WTC11 (cell line): ENCODE measurements around the gene PDLIM7. TPM values are rescaled to one million over a fixed set of nuclear protein-coding genes. Genes with fewer than 3 reads are reported as not detected.

Experiments used
- ATAC-seq: fragments of 200-7000 bp; cut with Tn5 transposase; 2 replicates; pipeline ENCODE4 v1.10.0; 2021; ENCODE audit warnings: mild to moderate bottlenecking, moderate library complexity
- CTCF ChIA-PET: fragments of 300-600 bp; sonication (Branson Sonifier 250); formaldehyde crosslinking; loops from one replicate; lab custom pipeline; 2021; ENCODE audit warnings: antibody characterized with exemption; lab: Charles Lee
- POLR2A ChIA-PET: fragments of 350-600 bp; sonication (Branson Sonifier 250); formaldehyde crosslinking; loops from one replicate; lab custom pipeline; 2021; ENCODE audit warnings: antibody characterized with exemption; lab: Charles Lee
- DNase-seq: peaks from one replicate; pipeline ENCODE4 v3.0.0; 2021; ENCODE audit warnings: low spot score
- H3K27ac Mint-ChIP-seq: 2 replicates; pipeline ENCODE4 v1.8.0; 2021; ENCODE audit warnings: mixed read lengths
- H3K27me3 Mint-ChIP-seq: 2 replicates; pipeline ENCODE4 v1.8.0; 2021; ENCODE audit warnings: low read depth, mild to moderate bottlenecking, moderate library complexity, mixed read lengths
- H3K36me3 Mint-ChIP-seq: 2 replicates; pipeline ENCODE4 v1.8.0; 2021; ENCODE audit warnings: mixed read lengths
- H3K4me1 Mint-ChIP-seq: 2 replicates; pipeline ENCODE4 v1.8.0; 2022; ENCODE audit warnings: mixed read lengths
- H3K4me3 Mint-ChIP-seq: 2 replicates; pipeline ENCODE4 v1.8.0; 2021; ENCODE audit warnings: mild to moderate bottlenecking, moderate library complexity, mixed read lengths
- H3K9me3 Mint-ChIP-seq: 2 replicates; pipeline ENCODE4 v1.8.0; 2021; ENCODE audit warnings: mixed read lengths
- EMX1 ChIP-seq: fragments of 250-450 bp; sonication (Bioruptor Pico); IDR thresholded peaks from 2 replicates; pipeline ENCODE4 v1.8.0; 2021; ENCODE audit warnings: mild to moderate bottlenecking
- ERG ChIP-seq: fragments of 250-450 bp; sonication (Bioruptor Pico); IDR thresholded peaks from 2 replicates; pipeline ENCODE4 v1.8.0; 2021; ENCODE audit warnings: mild to moderate bottlenecking
- FOXP1 ChIP-seq: sonication (generic); formaldehyde crosslinking; IDR thresholded peaks from 2 replicates; pipeline ENCODE4 v1.8.0; 2022; ENCODE audit warnings: missing genetic modification reagents, mild to moderate bottlenecking, moderate library complexity, borderline replicate concordance
- MAX ChIP-seq: sonication (generic); formaldehyde crosslinking; IDR thresholded peaks from 2 replicates; pipeline ENCODE4 v1.8.0; 2022; ENCODE audit warnings: mild to moderate bottlenecking, missing genetic modification reagents
- MYBL2 ChIP-seq: sonication (generic); formaldehyde crosslinking; IDR thresholded peaks from 2 replicates; pipeline ENCODE4 v1.8.1; 2023; ENCODE audit warnings: mild to moderate bottlenecking, moderate library complexity, missing genetic modification reagents
- NFATC4 ChIP-seq: fragments of 250-450 bp; sonication (Bioruptor Pico); IDR thresholded peaks from 2 replicates; pipeline ENCODE4 v1.9.0; 2021; ENCODE audit warnings: mild to moderate bottlenecking
- NR2C2 ChIP-seq: sonication (generic); formaldehyde crosslinking; IDR thresholded peaks from 2 replicates; pipeline ENCODE4 v1.8.0; 2022; ENCODE audit warnings: mild to moderate bottlenecking, missing genetic modification reagents
- TEAD1 ChIP-seq: sonication (generic); formaldehyde crosslinking; IDR thresholded peaks from 2 replicates; pipeline ENCODE4 v1.8.0; 2022; ENCODE audit warnings: mild to moderate bottlenecking, missing genetic modification reagents
- ZMAT4 ChIP-seq: fragments of 250-450 bp; sonication (Bioruptor Pico); IDR thresholded peaks from 2 replicates; pipeline ENCODE4 v1.9.0; 2021; ENCODE audit warnings: mild to moderate bottlenecking
- ZNF416 ChIP-seq: fragments of 250-450 bp; sonication (Bioruptor Pico); IDR thresholded peaks from 2 replicates; pipeline ENCODE4 v1.9.0; 2021; ENCODE audit warnings: mild to moderate bottlenecking, inconsistent platforms
- ZNF423 ChIP-seq: fragments of 250-450 bp; sonication (Bioruptor Pico); IDR thresholded peaks from 2 replicates; pipeline ENCODE4 v2.1.2; 2022; ENCODE audit warnings: mild to moderate bottlenecking, moderate library complexity
- ZNF532 ChIP-seq: fragments of 250-450 bp; sonication (Bioruptor Pico); IDR thresholded peaks from 2 replicates; pipeline ENCODE4 v1.9.0; 2021; ENCODE audit warnings: mild to moderate bottlenecking, borderline replicate concordance
- total RNA-seq: library from RNA; stranded (reverse); gene quantifications from 3 replicates; pipeline ENCODE4 v1.2.3, GENCODE V29; 2021
- TF ChIP-seq, protein P1 (sequence below): sonication (generic); formaldehyde crosslinking; IDR thresholded peaks from 2 replicates; pipeline ENCODE4 v1.8.1; 2022; ENCODE audit warnings: mild to moderate bottlenecking, moderate library complexity, missing genetic modification reagents
- TF ChIP-seq, protein P2 (sequence below): fragments of 250-450 bp; sonication (Bioruptor Pico); conservative IDR thresholded peaks from 2 replicates; pipeline ENCODE4 v1.9.0; 2021; ENCODE audit warnings: mild to moderate bottlenecking

The PDLIM7 gene
- total RNA-seq, 1 experiment from 2014 or later, result 142 TPM

- Mint-ChIP-seq H3K27me3 (peaks cover 41% of the 10 kb centered on the region), H3K9me3 (no peaks in the 10 kb centered on the region), H3K27ac (no peak within 1 kb of the TSS), H3K4me1 (peaks cover 44% of the 10 kb centered on the region), H3K4me3 (peak within 1 kb of the TSS; percentile 66), H3K36me3 (no peaks in the 10 kb centered on the region)
- ChIA-PET CTCF (interaction anchor here (0.6 to 15.8 kb wide), 17 partner anchors 9 to 135 kb away, joined by 3 to 171 read pairs (median 7); partner anchors contain the start of genes GRK6, MXD3 and PDLIM7), POLR2A (interaction anchor here (0.6 to 5.8 kb wide), 9 partner anchors 9 to 735 kb away, joined by 3 to 38 read pairs (median 5); partner anchors contain the start of genes GRK6 and PDLIM7)
- peak; percentile 14 for ATAC-seq
- DNase-seq, result peak; percentile 60
- TF ChIP-seq, protein P1, sequence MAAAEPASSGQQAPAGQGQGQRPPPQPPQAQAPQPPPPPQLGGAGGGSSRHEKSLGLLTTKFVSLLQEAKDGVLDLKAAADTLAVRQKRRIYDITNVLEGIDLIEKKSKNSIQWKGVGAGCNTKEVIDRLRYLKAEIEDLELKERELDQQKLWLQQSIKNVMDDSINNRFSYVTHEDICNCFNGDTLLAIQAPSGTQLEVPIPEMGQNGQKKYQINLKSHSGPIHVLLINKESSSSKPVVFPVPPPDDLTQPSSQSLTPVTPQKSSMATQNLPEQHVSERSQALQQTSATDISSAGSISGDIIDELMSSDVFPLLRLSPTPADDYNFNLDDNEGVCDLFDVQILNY (CRISPR knock-in tag), result 0 out of 2 replicates have a peak, but pooled peaks have one; percentile 33
- TF ChIP-seq MAX (CRISPR knock-in tag) (peak; percentile 57), TEAD1 (peak; percentile 5; the same call in 1 of the 2 replicates), ZNF416 (CRISPR knock-in tag) (0 out of 2 replicates have a peak, but pooled peaks have one; percentile 12), ZNF532 (CRISPR knock-in tag) (no peak), MYBL2 (CRISPR knock-in tag) (no peak), ZNF423 (CRISPR knock-in tag) (peak; percentile 49; the same call in 1 of the 2 replicates), EMX1 (peak; percentile 44; the same call in 1 of the 2 replicates), NR2C2 (CRISPR knock-in tag) (no peak), ZMAT4 (no peak), FOXP1 (CRISPR knock-in tag) (peak; percentile 52; the same call in 1 of the 2 replicates), ERG (CRISPR knock-in tag) (no peak; the same call in 1 of the 2 replicates), NFATC4 (CRISPR knock-in tag) (0 out of 2 replicates have a peak, but pooled peaks have one; percentile 33)
- TF ChIP-seq, protein P2, sequence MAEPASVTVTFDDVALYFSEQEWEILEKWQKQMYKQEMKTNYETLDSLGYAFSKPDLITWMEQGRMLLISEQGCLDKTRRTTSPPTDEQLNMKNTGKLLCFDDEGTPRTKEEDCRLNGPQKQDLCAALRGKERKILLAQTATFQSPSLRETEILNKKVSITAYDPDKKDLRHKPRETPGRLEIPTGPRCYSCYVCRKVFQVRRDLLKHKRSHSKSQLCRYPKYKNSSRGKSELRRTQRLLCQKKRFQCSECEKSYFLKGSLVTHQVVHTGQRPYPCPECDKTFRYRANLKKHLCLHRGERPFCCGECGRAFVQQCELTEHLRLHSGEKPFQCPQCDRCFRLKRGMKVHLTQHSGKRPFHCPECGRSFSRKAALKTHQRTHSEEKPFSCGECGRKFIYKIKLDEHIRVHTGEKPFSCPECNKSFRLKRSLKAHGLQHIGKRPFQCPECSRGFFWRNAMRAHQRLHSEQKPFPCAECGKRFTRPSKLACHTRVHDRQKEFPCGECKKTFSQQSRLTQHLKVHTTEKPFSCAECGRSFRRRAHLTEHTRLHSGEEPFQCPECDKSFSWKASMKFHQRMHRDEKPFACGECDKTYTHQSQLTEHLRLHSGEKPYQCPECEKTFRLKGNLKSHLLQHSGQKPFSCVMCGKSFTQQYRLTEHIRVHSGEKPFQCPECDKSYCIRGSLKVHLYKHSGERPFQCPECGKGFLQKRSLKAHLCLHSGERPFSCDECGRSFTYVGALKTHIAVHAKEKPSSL (CRISPR knock-in tag), result 0 out of 2 replicates have a peak, but pooled peaks have one; percentile 49
Observed at GRCh38 chr5:177446200-177447065, 51.0 kb downstream of the PDLIM7 start, which contains the start of gene PRR7. Gene PRR7 (plus strand): TSS chr5:177446814. CDS start chr5:177455068, 8,254 bp downstream.
